Measurements from ENCODE around the gene FPR2.

DNA sequence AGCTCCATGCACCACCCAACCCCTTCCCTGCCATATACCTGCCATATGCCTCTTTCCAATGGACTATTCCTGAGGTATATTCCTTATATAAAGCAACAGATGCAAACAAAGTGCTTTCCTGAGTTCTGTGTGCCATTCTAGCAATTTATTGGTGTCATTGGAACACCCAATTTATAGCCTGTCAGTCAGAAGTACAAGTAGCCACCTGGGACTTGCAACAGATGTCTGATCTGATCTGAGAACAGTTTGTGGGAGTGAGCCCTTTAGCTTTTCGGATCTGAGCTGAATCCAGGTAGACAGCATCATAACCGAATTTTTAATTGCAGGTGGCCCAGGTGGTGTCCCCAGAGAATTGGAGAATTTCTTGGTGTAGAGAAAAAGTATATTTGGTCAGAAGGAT is 33.0 kb downstream of the FPR2 start:
- TF ChIP-seq FOXM1 (IDR thresholded peaks at IDR 0.05; ENCODE audit: borderline replicate concordance) (no peak), NFRKB (IDR thresholded peaks at IDR 0.05) (no peak), ARNT (IDR thresholded peaks at IDR 0.05) (no peak), SUZ12 (IDR thresholded peaks at IDR 0.05) (no peak), SP1 (IDR thresholded peaks at IDR 0.05) (no peak), BHLHE40 (IDR thresholded peaks at IDR 0.05; ENCODE audit: borderline replicate concordance) (no peak), L3MBTL2 (conservative IDR thresholded peaks at IDR 0.05) (no peak), TARDBP (IDR thresholded peaks at IDR 0.05) (no peak), ZNF384 (IDR thresholded peaks at IDR 0.05) (no peak), HDGF (IDR thresholded peaks at IDR 0.05; ENCODE audit: borderline replicate concordance) (no peak)
- TF ChIP-seq, protein P1, sequence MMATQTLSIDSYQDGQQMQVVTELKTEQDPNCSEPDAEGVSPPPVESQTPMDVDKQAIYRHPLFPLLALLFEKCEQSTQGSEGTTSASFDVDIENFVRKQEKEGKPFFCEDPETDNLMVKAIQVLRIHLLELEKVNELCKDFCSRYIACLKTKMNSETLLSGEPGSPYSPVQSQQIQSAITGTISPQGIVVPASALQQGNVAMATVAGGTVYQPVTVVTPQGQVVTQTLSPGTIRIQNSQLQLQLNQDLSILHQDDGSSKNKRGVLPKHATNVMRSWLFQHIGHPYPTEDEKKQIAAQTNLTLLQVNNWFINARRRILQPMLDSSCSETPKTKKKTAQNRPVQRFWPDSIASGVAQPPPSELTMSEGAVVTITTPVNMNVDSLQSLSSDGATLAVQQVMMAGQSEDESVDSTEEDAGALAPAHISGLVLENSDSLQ (IDR thresholded peaks at IDR 0.05) = no peak

Data from HEK293T (cell line).